B cell (primary cell): Measurements from ENCODE around the gene FSIP1.

Experiments
- CTCF ChIP-seq: fragments of 200-600 bp; IDR thresholded peaks from one replicate; pipeline ENCODE4 v1.8.0; 2022; ENCODE audit warnings: antibody characterized with exemption, mild to moderate bottlenecking
- EZH2 ChIP-seq: IDR thresholded peaks from 2 replicates; pipeline ENCODE4 v1.6.1; 2012; ENCODE audit warnings: borderline replicate concordance, low read depth, mild to moderate bottlenecking, moderate library complexity, low read length; ENCODE audit not compliant: insufficient read depth, poor library complexity, severe bottlenecking

GRCh38 chr15:39574427-39574826, 208.2 kb downstream of the FSIP1 start:
- TF ChIP-seq CTCF (no peak), EZH2 (no peak)
